Brain pericyte (primary cell): ENCODE data around the gene BSPRY.
A peak's percentile ranks its signal among the peaks of the same experiment; 100 is the strongest.

Experiments used
- DNase-seq: peaks from one replicate; pipeline ENCODE4 v3.0.0-alpha.2; 2012; ENCODE audit warnings: low read depth, low spot score

Gene BSPRY

DNA sequence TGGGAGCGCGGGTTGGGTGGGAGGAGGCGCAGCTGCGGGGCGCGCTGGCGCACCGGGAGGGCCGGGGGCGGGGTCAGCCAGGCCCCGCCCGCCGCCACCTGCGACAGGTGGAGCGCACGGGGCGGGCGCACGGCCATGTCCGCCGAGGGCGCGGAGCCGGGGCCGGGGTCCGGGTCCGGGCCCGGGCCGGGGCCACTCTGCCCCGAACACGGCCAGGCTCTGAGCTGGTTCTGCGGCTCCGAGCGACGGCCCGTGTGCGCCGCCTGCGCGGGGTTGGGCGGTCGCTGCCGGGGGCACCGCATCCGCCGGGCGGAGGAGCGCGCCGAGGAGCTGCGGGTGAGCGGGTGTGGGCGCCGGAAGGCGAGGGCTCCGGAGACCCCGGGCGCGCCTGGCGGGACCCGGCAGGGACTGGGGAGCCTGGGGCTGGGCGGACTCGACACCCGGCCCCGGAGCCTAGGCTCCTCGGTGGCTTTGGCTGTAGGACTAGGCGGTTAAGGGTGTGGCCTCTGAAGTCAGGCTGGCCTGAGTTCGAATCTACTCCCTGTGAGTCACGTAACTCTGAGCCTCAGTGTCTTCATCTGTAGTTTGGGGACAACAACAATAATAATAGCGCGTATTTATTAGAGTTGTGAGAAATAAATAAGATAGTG lies at the start of gene BSPRY:
Gene BSPRY, plus strand, starts transcription at position 97 of the 650 bp plus-strand sequence. Its CDS starts 39 bp downstream, at position 136.
- DNase-seq: no peak

DNA sequence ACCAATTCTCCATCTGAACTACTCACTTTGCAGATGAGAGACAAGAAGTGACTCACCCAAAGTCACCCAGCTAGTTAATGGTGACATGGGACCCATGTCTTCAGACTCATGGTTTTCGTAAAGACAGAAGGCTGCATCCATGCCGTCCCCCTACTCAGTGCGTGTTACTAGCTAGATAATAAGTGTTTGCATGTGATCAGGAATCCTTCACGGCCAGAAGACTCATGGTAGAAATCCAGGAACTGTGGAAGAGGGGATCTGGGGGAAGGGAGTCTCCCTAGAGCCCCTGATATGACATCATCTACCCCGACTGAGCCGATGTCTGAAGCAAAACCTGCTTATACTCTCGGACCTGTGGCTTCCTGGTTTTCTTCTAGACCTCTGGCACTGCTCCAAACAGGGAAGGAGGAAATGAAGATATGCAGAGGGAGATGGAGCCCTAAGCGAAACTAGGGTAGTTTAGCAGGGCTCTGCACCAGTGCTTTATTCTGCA lies 49.5 kb upstream of the BSPRY start:
- DNase-seq: no peak

DNA sequence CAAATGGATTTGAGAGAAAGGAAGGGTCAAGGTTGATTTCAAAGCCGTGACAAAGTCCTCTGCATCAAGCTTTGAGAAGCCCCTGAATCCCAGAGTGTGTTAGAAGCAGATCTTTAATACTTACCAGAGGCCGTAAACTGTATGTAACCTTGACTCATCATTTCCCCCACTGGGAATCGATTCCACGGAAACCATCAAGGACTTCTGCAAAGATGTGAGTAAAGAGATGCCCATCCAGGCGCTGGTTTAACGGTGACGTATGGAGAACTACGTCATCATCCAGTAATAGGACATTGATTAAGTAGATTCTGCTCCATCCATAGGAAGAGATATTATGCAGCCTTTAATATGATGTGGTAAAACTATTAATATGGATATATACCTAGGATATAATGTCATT lies 47.8 kb upstream of the BSPRY start:
- DNase-seq: no peak

DNA sequence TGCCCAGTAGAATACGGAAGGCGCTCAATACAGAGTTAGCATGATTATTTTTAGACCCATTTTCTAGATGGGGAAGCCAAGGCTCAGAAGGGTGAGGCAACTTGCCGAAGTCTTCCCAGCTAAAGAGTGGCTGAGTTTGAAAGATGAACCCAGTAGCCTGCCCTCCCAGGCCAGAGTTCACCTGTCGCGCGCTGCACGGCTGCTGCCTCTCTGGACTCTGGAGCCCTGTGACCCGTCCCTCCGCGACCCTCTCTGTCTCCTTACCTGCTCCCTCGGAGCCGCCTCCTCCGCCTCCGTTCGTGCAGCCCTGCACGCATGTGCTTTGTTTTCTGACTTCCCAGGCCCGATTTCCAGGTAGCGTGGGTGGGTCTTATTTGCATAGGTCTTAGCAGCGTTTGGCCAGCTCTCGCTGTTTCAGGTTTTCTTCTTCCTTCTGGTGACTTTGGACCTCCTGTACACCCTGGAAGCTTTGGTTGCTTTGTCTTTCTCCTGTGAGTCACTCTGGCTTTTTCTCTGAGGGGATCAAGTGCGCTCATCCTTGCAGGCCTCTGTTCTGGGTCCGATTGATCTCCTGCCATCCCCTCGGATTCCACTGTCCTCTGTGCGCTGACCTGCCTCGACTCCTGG lies 46.4 kb upstream of the BSPRY start, which contains the start of gene RNF183:
Gene RNF183, minus strand, starts transcription at position 585 of the 627 bp plus-strand sequence. CDS start 5,192 bp downstream, outside the sequence.
- no peak for DNase-seq

DNA sequence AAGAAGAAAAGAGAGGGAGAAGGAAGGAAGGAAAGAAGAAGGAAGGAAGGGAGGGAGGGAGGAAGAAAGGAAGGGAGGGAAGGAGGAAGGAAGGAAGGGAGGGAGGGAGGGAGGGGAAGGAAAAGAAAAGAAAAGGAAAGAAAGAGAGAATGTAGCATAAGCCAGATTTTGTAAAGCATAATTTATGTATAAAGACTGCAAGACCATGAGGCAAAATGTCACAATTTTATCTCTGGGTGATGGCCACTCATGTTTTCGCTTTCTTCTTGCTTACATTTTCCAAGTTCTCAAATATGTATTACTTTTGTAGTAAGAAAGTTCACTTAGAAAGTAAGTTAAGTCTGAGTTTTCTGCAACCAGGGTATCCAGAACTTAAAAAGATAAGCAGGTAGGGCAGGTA lies 42.8 kb upstream of the BSPRY start:
- no peak for DNase-seq

GRCh38 chr9:113307396-113307975 lies 41.9 kb upstream of the BSPRY start:
- no peak for DNase-seq

DNA sequence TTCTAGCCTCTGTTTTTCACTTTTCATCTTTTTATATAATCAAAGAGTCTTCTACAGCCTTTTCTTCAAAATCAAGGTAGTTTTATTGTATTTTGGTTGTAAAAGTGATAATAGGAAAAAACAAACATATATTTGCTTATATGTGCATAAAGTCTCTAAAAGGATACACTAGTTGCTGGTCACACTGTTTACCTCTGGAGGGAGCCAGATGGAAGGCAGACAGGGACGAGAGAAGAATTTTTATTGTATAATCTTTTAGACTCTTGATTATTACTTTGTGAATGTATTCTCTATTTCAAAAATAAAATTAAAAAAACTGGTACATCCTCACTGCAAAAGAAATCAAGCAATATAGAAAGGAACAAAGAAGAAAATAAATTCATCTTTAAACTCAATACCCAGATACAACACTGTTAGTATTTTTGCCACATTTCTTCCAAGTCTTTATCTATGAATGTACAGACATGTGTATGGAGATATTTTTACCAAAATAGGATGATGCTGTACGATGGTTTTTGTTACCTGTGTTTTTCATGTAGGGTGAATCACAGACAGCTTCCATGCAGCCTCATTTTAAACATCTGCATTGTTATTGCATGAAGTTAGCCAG lies 40.0 kb upstream of the BSPRY start:
- DNase-seq: no peak

GRCh38 chr9:113310538-113310937 lies 38.8 kb upstream of the BSPRY start:
- DNase-seq: no peak

GRCh38 chr9:113311961-113312360 lies 37.4 kb upstream of the BSPRY start:
- no peak for DNase-seq

DNA sequence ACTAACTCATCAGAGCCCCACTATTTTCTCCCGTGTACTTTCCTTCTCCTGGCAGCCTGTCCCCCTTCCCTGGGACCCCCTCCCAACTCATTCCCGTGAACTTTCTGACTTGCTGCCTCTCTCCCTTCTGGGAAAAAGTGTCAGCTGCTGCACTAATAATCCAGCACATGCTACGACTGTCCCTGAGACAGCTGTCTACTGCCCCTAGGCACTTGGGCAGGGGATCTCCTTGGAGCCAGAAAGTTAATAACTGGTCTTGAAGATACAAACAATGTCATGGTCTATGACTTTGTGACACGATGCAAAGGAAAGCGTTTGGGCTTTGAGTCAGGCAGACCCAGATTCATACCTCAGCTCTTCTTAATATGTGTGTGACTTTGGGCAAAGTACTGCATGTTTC lies 36.1 kb upstream of the BSPRY start:
- no peak for DNase-seq

GRCh38 chr9:113315231-113315630 lies 34.1 kb upstream of the BSPRY start:
- no peak for DNase-seq

GRCh38 chr9:113316030-113316429 lies 33.3 kb upstream of the BSPRY start:
- no peak for DNase-seq

GRCh38 chr9:113317777-113318176 lies 31.6 kb upstream of the BSPRY start:
- DNase-seq: no peak

- DNase-seq: no peak
Observed at GRCh38 chr9:113319054-113319453, 30.3 kb upstream of the BSPRY start.

GRCh38 chr9:113320051-113320450 lies 29.3 kb upstream of the BSPRY start:
- DNase-seq: no peak

DNA sequence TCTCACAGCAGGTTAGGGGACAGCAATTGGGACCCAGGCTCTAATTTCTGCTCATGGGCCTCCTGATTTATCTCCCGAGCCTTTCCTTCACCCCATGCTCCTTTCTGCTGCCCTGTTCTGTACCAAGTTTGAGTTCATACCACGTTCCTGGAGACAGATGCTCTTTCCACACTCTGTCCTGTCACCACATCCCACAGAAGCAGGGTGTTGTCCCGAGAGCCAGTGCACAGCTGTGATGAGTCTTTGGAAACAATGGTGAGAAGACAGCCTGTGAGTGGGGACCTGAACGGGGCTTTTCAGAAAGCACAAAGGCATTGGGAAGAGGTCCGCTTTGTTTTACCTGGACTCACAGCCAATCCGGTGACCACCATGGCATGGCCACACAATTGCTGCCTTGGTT lies 26.7 kb upstream of the BSPRY start:
- no peak for DNase-seq

- no peak for DNase-seq
Observed at GRCh38 chr9:113326230-113326629, 23.1 kb upstream of the BSPRY start.

GRCh38 chr9:113328045-113328782 lies 21.1 kb upstream of the BSPRY start:
- no peak for DNase-seq

DNA sequence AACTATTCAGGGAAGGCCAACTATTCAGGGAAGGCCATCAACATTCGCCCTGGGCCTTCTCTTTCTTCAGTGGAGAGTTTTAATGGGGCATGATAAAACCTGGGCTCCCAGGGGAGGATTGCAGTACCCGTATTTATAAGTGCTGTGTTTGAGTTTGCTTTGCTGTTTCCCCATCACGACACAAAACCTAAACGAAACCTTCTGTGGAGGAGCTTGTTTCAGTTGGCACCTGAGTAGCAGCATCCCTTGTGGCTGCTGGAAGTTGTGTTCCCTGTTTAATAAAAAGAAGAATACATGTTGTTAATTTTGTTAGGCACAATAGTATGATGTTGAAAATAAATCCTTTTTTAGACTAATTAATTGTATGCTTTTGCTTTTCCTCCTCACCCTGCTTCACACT lies 17.6 kb upstream of the BSPRY start:
- DNase-seq: no peak

GRCh38 chr9:113337714-113338113 lies 11.6 kb upstream of the BSPRY start:
- no peak for DNase-seq

DNA sequence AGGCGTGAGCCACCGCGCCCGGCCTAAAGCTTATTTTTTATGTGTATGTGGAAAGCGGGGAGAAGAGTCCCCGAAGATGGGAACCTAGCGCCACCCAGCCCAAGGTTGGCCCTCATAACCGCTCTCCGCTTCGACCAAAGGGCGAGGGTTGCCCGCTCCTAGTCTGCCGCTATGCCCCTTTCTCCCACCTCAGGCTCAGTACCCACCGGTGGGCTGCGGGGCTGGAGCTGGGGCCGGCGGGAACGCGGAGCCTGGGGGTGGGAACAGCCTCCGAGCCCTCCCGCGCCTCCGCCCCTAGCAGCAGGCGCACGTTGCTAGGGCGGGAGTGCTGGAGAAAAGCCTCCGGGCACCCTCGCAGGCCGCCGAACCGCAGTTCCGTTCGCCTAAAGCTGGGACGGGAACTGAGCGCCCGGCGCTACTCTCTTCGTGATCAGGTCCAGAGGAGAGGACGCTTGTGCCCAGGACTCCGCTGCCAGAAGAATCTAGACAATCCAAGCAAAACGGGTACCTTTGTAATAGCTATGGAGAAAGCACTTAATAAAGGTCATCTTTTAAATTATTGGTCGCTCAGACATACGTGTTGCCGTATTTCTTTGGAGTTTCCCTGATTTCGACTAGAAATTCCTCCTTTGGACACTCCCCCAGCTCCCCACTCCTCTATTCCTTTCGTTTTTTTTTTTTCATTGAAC lies 9.2 kb upstream of the BSPRY start, which contains the start of gene WDR31:
Gene WDR31, minus strand, starts transcription at position 265 of the 689 bp plus-strand sequence. CDS start 8,253 bp downstream, outside the sequence.
- peak; percentile 83 for DNase-seq
